ENCODE measurements around the gene GRIA3.
"Not testable (repeated sequence)": the region's sequence is repeated elsewhere in the genome, so short reads cannot be mapped to it uniquely, and the experiment has no call there.

GRIA3 gene

DNA sequence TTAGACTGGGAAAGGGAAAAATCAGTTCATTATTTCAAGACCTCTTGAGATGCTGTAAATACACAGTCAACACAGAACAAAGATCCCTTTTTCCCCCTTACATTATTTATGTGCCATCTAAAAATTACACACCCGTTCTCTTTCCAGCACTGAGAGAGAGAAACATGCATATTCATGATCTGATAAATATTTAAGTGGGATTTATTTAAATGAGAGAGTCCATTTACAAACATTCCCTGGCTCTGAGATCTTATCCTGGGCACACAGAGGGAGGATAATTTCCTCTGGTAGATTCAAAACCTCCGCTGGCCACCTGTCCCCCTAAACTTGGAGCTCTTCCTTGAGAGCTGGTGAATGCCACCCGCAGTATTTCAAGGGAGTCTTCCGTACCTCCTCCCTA, 88.6 kb downstream of the GRIA3 start:
- DNase-seq = no peak

DNA sequence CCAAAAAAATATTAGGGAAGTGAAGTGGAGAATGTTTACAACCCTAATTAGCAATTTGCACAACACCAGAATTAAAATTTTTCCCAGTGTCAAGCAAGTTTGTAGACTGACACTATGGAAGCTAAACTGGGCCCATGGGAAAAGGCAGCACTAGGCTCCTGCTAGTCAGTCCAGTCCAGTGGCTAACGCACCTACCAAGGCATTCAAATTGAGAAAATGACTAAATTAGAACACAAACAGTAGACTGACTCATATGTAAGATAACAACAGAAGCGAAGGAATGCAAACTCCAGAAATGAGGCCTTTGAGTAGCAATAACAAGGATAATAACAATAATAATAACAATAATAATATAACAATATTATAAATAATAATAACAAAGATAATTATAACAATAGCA, 90.7 kb downstream of the GRIA3 start:
- no peak for DNase-seq

DNA sequence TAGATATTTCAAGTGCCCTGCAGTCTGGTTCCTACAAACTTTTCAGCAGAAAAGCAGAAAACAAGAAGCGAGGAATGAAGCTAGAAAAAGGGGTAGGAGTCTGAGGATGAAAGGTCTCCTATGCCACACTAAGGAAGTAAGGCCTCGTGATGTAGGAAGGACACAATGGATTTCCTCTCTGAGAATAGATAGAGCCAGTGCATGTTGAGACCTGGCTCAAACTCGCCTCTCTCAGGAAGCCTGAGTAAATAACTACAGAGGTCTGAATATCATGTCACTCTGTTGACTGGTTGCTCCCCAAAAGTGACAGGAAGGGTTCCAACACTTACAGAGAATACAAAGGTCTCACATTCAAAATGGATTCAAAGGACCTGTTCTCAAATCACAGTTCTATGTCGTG, 93.3 kb downstream of the GRIA3 start:
- DNase-seq = no peak

DNA sequence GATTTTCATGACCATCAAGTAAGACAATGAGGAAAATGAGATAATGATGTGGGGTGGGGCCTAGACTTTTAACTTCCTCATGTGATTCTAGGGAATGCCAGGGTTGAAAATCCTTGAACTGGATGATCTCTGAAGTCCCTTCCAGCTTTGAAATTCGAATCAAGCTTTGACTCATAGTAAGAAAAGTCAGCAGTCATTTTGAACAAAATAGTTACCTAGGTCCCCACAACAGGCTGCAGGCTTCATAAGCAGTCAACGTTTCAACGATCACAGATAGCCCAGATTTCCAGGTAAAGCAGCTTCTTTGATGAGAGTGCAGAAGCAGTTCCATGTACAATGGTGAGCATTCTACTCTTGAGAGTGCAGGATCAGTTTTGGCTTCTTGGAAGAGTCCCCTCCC, 93.7 kb downstream of the GRIA3 start:
- no peak for DNase-seq

DNA sequence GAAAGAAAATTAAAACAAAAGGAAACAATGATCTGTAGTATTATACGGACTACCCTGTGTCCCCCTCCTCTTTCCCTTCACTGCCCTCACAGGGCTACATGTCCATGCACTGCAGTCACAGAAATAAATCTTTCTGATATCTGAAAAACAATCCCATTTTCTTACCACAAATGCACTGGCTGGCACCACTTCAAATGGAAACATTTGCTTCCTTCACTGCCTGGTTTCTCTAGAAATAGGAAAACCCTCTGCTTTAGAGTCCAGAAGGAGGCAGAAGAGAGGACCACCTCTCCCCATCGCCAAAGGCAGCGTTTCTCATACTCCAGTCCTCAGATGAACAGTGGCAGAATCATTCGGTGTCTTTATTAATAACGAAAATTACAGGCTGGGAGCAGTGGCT, 98.2 kb downstream of the GRIA3 start:
- no peak for DNase-seq

DNA sequence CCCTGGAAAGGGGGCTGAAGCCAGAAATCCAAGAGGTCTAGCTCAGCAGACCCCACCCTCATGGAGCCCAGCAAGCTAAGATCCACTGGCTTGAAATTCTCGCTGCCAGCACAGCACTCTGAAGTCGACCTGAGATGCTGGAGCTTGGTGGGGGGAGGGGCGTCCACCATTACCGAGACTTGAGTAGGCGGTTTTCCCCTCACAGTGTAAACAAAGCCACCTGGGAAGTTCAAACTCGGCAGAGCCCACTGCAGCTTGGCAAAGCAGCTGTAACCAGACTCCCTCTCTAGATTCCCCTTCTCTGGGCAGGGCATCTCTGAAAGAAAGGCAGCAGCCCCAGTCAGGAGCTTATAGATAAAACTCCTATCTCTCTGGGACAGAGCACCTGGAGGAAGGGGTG, 99.3 kb downstream of the GRIA3 start:
- DNase-seq = not testable (repeated sequence)

DNA sequence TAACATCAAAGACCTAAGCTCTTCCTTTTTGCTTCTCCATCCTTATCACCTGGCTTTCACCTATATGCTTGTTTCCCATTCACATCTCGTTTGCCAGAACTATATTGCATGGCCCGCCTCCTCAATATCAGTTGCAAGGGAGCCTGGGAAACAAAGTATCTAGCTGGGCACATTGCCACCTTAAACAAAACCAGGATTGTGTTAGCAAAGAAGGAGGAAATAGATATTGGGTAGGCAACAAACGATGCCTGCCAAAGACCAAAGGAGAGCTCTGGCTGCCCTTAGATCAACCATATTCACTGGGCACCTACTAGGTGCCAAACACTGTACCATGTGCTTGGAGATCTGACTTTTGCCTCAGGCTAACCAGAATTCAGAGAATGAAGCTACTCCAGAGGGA, 107.5 kb downstream of the GRIA3 start:
- no peak for DNase-seq

DNA sequence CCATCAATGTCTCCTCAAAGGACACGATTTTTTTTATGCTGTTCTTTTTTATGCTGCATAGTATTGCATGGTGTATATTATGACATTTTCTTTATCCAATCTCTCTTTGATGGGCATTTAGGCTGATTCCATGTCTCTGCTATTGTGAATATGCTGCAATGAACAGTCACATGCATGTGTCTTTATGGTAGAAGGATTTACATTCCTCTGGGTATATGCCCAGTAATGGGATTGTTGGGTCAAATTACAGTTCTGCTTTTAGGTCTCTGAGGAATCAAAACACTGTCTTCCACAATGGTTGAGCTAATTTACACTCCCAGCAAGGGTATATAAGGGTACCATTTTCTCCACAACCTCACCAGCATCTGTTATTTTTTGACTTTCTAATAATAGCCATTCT, 113.9 kb downstream of the GRIA3 start:
- no peak for DNase-seq

DNA sequence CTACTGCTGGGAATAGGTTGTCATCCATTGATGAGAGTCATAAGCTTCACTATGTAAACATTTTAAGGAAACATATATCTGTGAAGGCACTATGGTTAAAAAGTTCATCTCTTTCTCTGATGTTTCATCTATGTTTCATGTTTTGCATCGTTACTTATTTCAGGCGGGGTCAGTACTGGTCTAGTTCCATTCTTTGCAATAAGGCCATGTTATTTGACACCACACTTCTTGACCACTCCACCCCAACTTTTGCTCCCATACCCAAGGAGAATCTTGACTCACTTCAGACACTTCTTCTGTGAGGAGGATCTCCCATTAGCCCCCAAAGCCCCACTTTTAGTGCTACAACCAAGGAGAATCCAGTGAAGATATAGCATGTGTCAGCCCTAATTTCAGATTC, 119.4 kb downstream of the GRIA3 start:
- DNase-seq = no peak

DNA sequence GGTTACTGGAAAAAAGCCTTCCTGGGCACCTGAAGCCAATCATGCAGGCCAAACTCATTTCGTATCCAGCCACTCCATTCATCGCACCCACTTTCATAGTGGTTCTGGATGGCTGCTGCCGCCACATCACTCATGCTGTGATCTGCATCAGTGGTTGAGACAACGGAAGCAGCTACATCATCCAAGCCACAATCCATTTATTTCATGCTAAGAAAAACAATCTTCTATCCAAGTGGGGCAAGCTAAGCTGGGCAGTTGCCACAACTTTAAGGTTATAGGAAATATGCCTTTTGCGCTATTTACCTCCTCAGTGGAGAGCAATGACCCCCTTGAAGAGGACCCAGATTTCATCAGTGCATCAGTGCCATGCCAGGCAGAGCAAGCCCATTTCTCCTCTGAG, 124.6 kb downstream of the GRIA3 start:
- no peak for DNase-seq

DNA sequence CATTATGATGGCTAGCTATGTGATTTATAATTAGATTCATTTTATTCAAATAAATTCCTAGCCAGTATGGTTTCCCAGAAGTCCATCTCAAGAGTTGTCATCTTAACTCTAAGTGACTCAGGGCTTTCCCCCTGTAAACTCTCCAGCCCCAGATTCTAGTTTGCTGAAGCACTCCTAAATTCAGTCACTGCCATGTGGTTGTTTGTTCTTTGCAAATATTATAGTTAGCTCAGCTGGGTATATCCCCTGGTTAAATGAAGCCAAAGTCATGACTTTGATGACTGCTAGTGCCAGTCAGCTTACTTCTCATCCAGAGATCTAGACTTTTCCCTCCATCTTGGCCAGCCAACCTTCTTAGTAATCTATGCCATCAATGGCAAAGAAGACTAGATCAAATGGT, 126.0 kb downstream of the GRIA3 start:
- DNase-seq = no peak

DNA sequence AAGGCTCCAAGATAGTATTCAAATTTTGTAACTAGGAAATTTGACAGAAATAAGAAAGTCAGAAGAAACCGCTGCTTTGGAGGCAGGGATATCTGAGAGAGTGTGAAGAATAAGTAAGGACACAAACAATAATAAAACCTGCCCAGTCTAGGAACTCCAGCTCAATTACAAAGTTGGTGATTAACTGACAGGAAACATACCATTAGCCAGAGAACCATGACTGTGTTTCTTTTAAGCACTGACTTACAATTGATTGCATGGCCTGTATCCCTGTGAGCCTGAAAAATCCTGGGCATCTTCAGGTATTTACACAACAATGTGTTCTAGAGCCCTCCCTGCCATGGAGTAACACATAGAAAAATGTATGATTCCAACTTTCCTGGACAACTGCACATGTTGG, 127.4 kb downstream of the GRIA3 start:
- no peak for DNase-seq

DNA sequence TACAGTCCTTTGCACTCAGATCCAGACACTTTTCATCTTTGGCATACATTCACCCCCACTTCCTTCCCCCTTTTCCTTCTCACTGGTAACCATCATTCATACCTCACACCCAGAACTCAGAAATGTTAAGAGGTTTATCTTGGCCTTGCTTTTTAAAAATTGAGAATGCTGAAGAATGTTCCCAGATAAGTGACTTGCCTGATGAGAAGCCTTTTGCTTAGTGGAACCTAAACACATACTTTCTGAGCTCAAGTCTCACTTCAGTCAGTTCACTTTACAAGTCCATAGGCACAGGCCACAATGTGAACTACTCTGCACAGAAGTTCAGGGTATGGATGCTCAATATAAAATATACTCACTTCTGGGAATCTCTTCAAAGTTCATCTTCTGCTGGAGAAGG, 129.4 kb downstream of the GRIA3 start:
- DNase-seq = no peak

DNA sequence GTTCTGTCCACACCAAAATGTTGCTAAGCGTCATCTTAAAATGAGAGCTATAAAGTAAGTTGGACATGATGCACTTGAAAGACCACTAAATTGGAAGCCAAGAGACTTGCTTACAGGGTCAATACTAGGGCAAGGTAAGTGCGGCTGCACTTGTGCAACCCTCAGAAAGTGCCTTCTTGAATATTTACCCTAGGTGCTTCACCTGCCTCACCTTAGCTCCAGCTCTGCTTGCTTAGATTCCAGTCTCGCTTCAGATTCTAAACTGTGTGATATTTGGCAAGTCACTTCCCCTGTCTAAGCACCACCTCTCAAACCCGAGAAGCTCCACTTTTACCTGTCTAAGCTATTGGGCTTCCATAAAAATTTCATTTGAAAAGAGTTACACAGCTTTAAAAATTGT, 136.5 kb downstream of the GRIA3 start:
- no peak for DNase-seq

DNA sequence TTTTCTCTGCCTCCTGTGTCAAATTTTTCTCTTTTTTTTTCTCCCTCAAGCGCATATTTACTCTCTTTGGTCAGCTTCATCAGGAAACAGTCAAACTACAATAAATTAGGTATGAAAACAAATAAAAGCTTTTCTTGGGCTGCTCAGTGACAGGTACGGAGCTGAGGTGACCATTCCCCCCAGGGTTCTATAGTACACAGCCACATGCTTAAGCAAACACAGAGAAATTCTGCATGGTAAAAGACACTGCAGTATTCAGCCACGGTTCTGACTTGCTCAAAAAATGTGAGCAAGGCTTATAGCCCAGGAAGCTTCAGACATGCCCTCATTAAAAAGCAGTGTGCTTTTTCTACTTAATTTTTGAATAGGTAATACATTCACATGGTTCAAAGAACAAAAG, 138.5 kb downstream of the GRIA3 start:
- DNase-seq = no peak

DNA sequence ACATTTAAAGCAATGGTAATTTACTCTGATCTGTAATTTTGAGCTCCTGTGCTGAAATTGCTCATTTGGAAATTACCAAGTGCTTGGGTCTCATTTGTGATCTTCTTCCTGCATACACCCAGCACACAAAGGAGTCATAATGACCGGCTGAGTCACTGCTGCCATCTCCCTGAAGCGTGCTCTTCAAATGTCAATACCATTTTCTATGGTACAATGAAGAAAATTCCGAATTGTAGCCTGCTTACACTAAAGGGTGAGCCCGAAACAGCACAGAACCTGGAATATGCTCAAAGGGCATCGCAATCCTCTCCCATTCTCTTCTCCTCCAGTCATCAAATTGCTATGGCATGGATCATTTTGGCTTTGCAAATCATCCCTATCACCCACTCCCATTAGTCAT, 140.5 kb downstream of the GRIA3 start:
- no peak for DNase-seq

DNA sequence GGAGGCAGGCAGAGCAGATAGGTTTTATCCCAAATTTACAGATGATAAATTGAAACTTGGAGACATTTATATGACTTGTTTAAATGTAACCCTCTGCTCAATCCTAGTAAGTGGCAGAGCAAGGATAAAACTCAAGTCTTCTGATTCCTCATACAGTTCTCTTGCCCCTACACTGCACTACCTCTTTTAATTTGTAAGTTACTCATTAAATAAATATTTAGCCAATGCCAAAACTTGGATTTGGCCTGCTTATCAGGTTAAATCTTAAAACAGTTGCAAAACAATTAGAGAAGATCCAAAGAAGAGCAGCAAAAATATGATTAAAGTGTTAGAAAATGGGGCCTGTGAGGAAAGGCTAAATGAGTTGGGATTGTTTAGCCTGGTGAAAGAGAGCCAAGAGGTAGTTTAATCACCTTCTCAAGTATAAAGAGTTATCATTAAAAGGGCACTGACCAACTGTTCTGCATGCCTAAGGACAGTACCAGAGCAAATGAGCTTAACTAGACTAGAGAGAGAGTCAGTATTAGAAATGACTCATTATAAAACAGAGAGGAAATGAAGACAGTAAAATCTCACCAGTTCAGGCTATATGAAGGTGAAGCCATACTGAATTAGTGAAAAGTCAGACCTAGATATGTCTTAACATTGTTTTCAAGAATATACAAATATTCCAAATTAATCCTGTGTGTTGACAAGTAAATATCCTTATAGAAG, 146.3 kb downstream of the GRIA3 start:
- DNase-seq = no peak

DNA sequence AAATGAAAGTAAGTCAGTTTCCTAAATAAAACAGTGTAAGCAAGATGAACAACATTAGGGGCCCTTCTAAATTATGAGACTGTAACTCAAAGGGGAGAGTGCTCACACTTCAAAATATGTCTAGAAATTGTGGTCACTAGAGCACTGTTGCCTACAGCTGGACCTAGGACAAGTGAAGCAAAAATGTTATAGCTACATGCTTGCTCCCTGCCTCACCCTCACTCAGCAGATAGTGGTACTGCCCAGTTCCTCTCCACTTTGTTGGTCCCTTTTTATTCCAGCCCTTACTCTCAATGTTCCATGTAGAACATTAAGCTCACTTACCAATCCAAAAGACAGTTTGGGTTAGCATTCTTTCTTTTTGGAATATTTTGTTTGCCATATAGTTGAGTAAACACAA, 147.3 kb downstream of the GRIA3 start:
- no peak for DNase-seq

DNA sequence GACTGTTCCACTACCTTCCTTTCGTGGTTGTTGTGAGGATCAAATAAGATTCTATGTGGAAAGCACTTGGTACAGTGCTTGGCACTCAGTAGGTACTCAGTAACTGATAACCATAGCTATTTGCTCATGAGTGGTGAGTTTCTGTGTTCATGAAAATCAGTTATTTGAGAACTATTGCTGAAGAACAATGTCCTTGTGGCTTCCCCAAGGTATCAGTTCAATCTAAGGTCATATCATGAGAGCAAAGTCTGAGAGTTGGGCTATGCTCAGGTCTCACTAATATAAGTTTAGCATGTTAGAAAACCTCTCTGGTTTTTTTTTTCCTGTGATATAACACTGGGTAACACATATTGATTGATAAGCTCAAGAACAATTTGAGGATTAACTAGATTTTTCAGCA, 147.8 kb downstream of the GRIA3 start:
- DNase-seq = no peak

DNA sequence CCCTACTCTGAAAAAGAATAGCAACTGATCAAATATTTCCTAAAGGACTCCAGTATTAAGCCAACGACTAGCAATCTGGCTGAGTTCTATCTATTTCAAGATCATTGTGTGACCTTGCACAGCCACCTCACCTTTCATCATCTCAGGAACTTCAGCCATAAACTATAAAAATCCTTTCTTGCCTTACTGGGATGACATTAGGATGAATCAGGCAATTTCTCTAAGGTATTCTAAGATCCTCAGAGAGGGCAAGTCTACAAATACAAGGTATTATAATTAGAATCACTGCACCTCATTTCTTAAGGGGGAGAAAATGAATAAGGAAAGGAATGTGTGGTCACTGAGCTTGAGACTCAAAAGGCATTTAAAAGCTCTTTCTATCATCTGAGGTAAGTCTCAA, 152.6 kb downstream of the GRIA3 start:
- no peak for DNase-seq

DNA sequence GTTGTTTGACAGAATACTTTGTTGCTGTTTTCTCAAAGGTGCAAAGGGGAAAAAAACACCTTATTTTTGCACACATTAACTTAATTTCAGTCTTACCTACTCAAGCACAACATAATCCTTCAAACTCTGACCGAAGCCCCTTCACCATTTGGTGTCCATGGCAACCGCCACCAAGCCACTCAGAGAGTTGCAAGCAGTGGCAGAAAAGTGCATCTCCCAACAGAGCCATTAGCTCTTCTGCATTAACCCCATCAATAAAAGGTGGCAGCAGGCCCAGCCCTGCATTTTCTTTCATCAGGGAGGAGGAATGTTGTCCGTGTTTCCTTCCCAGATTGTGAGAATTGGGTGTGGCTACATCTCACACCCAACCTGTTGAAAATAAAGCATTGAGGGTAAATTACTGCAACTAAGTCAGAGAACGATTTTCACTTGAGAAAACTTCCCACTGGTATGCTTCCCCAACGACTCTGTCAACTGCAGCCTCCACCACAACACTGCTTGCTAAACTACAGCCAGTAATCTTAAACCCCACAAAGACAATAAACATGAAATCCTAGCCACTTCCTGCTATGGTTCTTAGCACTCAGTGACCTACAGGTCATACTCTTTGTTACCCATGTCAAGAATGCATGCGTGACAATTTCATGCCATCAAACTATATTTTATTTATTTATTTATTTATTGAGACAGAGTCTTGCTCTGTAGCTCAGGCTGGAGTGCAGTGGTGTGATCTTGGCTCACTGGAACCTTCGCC, 154.0 kb downstream of the GRIA3 start:
- DNase-seq = no peak

DNA sequence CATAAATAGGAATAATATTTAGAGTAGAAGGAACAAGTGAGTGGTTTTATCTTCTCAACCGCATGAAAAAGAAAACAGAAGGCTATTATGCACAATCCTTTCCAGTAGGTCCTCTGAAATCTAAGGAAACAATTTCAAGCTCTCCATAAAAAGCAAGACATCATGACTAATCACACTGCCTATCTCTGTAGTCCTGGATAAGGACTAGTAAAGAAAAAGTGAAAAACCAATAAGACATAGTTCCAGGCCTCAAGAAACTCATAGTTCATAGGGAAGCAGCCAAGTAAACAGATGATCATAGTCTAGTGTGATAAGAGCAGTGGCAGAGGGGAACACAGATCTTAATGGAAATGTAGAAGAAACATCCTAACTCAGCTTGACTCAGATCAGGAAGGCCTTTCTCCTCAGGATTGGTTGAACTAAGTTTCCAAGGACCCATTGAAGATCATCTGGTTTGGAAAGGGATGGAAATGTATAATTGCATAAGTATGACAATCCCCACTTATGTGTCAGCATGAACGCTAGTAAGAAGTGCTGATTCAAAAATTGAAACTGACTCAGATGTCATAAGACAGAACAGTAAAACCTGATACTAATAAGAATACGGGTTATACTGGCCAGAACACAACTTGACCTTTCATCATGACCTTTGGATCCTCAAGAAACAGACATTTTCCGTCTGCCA, 155.3 kb downstream of the GRIA3 start:
- no peak for DNase-seq

DNA sequence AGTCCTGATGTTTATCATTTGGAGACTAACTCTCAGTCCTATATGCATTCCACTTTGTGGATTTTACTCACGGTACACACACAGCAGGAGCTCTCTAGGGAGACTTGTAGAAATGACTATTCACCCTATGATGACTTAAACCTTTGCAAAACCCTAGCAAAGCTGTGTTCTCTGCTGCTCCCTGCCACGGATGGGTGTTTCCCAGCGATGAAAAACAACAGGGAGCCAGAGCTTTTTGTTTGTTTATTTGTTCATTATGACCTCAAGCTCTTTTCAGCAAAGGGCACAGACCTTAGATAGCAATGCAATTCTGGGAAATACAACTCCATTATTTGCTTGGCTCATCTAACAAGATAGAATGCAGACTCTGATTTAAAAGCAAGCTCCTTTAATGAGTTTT, 156.6 kb downstream of the GRIA3 start:
- DNase-seq = no peak
